ENCODE results near the gene TTC21A. TPM values are rescaled to one million over a fixed set of nuclear protein-coding genes. Genes with fewer than 3 reads are reported as not detected.

TTC21A gene
- total and polyA plus RNA-seq, 2 of the 13 experiments (the other 11 are each of a cell fraction or from before 2014, with no cell fraction given): 0.31 to 1.5 TPM

DNA sequence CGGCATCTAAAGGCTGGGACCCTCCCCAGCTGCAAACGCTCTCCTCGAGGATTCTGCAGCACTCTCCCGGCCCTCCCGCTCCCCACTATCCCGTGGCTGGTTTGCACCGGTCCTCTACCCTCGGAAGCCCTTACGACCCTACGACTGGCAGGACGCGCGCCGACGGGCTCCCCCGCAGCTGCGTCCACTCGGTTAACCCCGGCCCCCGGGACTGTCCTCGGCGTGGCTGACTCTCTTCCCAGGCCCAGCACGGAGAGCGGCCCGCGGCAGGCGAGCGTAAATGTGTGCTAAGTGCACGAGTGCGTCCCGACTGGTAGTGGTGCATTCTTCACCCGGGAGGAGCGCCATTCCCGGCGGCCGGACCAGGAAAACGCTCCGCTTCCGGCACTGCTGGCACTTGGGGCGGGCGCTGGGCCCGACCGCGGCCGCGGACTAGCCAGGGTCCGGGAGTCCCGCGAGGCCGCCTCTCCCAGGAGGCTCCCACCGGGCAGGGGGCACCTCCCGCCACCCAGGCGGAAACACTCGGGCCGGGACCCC, 561 bp upstream of the TTC21A start (continued):
- TF ChIP-seq, protein P1, sequence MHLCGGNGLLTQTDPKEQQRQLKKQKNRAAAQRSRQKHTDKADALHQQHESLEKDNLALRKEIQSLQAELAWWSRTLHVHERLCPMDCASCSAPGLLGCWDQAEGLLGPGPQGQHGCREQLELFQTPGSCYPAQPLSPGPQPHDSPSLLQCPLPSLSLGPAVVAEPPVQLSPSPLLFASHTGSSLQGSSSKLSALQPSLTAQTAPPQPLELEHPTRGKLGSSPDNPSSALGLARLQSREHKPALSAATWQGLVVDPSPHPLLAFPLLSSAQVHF (CRISPR knock-in tag; IDR thresholded peaks at IDR 0.05): 0 out of 2 replicates have a peak, but pooled peaks have one; percentile 39
- TF ChIP-seq ONECUT2 (CRISPR knock-in tag; IDR thresholded peaks at IDR 0.05) (no peak), ZNF670 (CRISPR knock-in tag; IDR thresholded peaks at IDR 0.05; ENCODE audit: borderline replicate concordance) (peak; percentile 38; the same call in 1 of the 2 replicates), ZNF431 (CRISPR knock-in tag; IDR thresholded peaks at IDR 0.05; ENCODE audit: borderline replicate concordance, low read depth) (0 out of 2 replicates have a peak, but pooled peaks have one; percentile 12), ZNF891 (CRISPR knock-in tag; IDR thresholded peaks at IDR 0.05) (peak; percentile 59; the same call in 1 of the 2 replicates), ZNF329 (CRISPR knock-in tag; IDR thresholded peaks at IDR 0.05; ENCODE audit: low read depth) (peak; percentile 81; the same call in 1 of the 2 replicates), DZIP1 (CRISPR knock-in tag; IDR thresholded peaks at IDR 0.05) (peak; percentile 79; the same call in 1 of the 2 replicates), JUNB (CRISPR knock-in tag; IDR thresholded peaks at IDR 0.05; ENCODE audit: borderline replicate concordance) (no peak), ZSCAN21 (CRISPR knock-in tag; IDR thresholded peaks at IDR 0.05; ENCODE audit: borderline replicate concordance) (0 out of 2 replicates have a peak, but pooled peaks have one; percentile 29), MXD3 (CRISPR knock-in tag; IDR thresholded peaks at IDR 0.05) (peak; percentile 10; the same call in 1 of the 2 replicates), ZNF326 (CRISPR knock-in tag; IDR thresholded peaks at IDR 0.05; ENCODE audit: borderline replicate concordance) (no peak), CCDC6 (CRISPR knock-in tag; IDR thresholded peaks at IDR 0.05) (peak; percentile 57; the same call in 1 of the 2 replicates), FOXM1 (CRISPR knock-in tag; IDR thresholded peaks at IDR 0.05) (no peak), NCOA1 (CRISPR knock-in tag; IDR thresholded peaks at IDR 0.05) (peak; percentile 75; the same call in 1 of the 2 replicates), GABPA (IDR thresholded peaks at IDR 0.05; ENCODE audit: low read depth, low read length) (peak; percentile 37), GABPA (CRISPR knock-in tag; IDR thresholded peaks at IDR 0.05; ENCODE audit: low read depth) (no peak), CBX1 (IDR thresholded peaks at IDR 0.05; ENCODE audit: low read depth) (peak; percentile 21), ZNF552 (CRISPR knock-in tag; IDR thresholded peaks at IDR 0.05; ENCODE audit: borderline replicate concordance) (0 out of 2 replicates have a peak, but pooled peaks have one; percentile 45), NFKB2 (CRISPR knock-in tag; IDR thresholded peaks at IDR 0.05; ENCODE audit: borderline replicate concordance) (peak; percentile 13; the same call in 1 of the 2 replicates), ZFAT (CRISPR knock-in tag; conservative IDR thresholded peaks at IDR 0.05) (no peak), ZNF747 (CRISPR knock-in tag; IDR thresholded peaks at IDR 0.05; ENCODE audit: borderline replicate concordance) (no peak), ZNF564 (CRISPR knock-in tag; IDR thresholded peaks at IDR 0.05) (0 out of 2 replicates have a peak, but pooled peaks have one; percentile 22), MAX (IDR thresholded peaks at IDR 0.05) (peak; percentile 11; the same call in 1 of the 2 replicates), ZSCAN25 (CRISPR knock-in tag; IDR thresholded peaks at IDR 0.05) (0 out of 2 replicates have a peak, but pooled peaks have one; percentile 45), PHF8 (CRISPR knock-in tag; IDR thresholded peaks at IDR 0.05) (peak; percentile 81)
- TF ChIP-seq, protein P2, sequence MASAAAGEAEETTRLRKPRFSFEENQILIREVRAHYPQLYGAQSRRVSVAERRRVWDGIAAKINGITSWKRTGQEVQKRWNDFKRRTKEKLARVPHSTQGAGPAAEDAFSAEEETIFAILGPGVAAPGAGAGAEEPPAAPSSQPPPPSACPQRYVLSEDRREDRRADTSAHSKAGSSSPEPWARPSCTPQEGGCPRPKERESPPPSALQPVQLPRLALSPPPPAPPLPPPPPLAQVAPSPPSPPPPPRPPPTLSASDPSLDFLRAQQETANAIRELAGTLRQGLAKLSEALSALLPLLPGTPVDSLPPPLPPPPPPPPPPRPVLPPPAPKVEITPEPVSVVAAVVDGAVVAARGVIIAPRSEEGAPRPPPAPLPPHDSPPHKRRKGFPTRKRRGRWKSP (CRISPR knock-in tag; IDR thresholded peaks at IDR 0.05): peak; percentile 40; the same call in 1 of the 2 replicates

All from HepG2 (cell line).